Esophagus muscularis mucosa (tissue), 3 donors: ENCODE data around the gene ARHGAP32.
"Not testable (repeated sequence)": the region's sequence is repeated elsewhere in the genome, so short reads cannot be mapped to it uniquely, and the experiment has no call there.

Source experiments
- POLR2AphosphoS5 ChIP-seq, 2 donors: sonication (generic); formaldehyde crosslinking; IDR thresholded peaks; one replicate each; pipeline ENCODE4 v1.6.1; 2017; ENCODE audit warnings: antibody characterized with exemption in 2 of 2
- TF ChIP-seq, protein P1 (sequence below), 3 experiments: fragments of 200-600 bp in 2 of 3; fragments of 450-650 bp in 1 of 3; sonication (generic) in 2 of 3; IDR thresholded peaks; one replicate each; pipeline ENCODE4 v1.5.1; 2017 to 2019; ENCODE audit warnings: antibody characterized with exemption in 3 of 3, mild to moderate bottlenecking in 2 of 3, moderate library complexity in 1 of 3

DNA sequence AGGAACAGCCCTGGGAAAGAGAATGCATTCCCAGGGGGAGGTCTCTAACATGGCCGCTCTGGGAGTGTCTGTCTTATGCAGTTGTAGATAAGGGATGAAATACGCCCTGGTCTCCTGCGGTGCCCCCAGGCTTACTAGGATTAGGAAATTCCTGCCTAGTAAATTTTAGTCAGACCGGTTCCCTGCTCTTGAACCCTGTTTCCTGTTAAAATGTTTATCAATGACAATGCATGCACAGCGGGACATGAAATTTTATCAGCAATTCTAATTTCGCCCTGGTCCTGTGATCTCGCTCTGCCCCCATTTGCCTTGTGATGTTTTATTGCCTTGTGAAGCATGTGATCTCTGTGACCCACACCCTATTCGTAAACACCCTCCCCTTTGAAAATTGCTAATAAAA, 193.0 kb downstream of the ARHGAP32 start:
- TF ChIP-seq POLR2AphosphoS5 (IDR thresholded peaks at IDR 0.05) = not testable (repeated sequence)
- TF ChIP-seq, protein P1, sequence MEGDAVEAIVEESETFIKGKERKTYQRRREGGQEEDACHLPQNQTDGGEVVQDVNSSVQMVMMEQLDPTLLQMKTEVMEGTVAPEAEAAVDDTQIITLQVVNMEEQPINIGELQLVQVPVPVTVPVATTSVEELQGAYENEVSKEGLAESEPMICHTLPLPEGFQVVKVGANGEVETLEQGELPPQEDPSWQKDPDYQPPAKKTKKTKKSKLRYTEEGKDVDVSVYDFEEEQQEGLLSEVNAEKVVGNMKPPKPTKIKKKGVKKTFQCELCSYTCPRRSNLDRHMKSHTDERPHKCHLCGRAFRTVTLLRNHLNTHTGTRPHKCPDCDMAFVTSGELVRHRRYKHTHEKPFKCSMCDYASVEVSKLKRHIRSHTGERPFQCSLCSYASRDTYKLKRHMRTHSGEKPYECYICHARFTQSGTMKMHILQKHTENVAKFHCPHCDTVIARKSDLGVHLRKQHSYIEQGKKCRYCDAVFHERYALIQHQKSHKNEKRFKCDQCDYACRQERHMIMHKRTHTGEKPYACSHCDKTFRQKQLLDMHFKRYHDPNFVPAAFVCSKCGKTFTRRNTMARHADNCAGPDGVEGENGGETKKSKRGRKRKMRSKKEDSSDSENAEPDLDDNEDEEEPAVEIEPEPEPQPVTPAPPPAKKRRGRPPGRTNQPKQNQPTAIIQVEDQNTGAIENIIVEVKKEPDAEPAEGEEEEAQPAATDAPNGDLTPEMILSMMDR (IDR thresholded peaks at IDR 0.05) = not testable (repeated sequence)
